Spleen (tissue), 11 donors: ENCODE results near the gene PAK6. TPM values are rescaled to one million over a fixed set of nuclear protein-coding genes. Genes with fewer than 3 reads are reported as not detected.

ENCODE experiments used
- DNase-seq: peaks from one replicate; pipeline ENCODE4 v3.0.0-alpha.2; 2020
- H3K27ac ChIP-seq, 8 donors: fragments of 200-600 bp; sonication (generic) in 7 of 8; 1 replicate in 4 of 8; 2 replicates in 4 of 8; pipeline versions ENCODE4 v1.5.0 to v1.8.0; 2016 to 2021; ENCODE audit warnings: inconsistent platforms in 4 of 8, mild to moderate bottlenecking in 4 of 8, moderate library complexity in 1 of 8
- H3K27me3 ChIP-seq, 7 donors: fragments of 200-600 bp; sonication (generic) in 6 of 7; replicated peaks in 1 of 7; 1 replicate in 4 of 7; 2 replicates in 3 of 7; pipeline versions ENCODE4 v1.5.0 to v1.8.0; 2016 to 2021; ENCODE audit warnings: inconsistent platforms in 3 of 7, mild to moderate bottlenecking in 1 of 7
- H3K36me3 ChIP-seq, 6 donors: fragments of 200-600 bp; sonication (generic) in 5 of 6; 1 replicate in 4 of 6; 2 replicates in 2 of 6; pipeline versions ENCODE4 v1.5.0 to v1.8.0; 2016 to 2021; ENCODE audit warnings: inconsistent platforms in 2 of 6
- H3K4me1 ChIP-seq, 6 donors: fragments of 200-600 bp; sonication (generic) in 5 of 6; 1 replicate in 3 of 6; 2 replicates in 3 of 6; pipeline versions ENCODE4 v1.5.0 to v1.8.0; 2016 to 2021; ENCODE audit warnings: inconsistent platforms in 3 of 6
- H3K4me3 ChIP-seq, 8 donors: fragments of 200-600 bp; sonication (generic) in 7 of 8; 1 replicate in 4 of 8; 2 replicates in 4 of 8; pipeline versions ENCODE4 v1.5.0 to v1.8.0; 2016 to 2021; ENCODE audit warnings: inconsistent platforms in 4 of 8, mild to moderate bottlenecking in 4 of 8, moderate library complexity in 2 of 8
- H3K9me3 ChIP-seq, 8 donors: fragments of 200-600 bp; sonication (generic) in 7 of 8; 1 replicate in 4 of 8; 2 replicates in 4 of 8; pipeline versions ENCODE4 v1.5.0 to v1.8.0; 2016 to 2021; ENCODE audit warnings: inconsistent platforms in 4 of 8
- POLR2A ChIP-seq, 3 donors: fragments of 450-650 bp; IDR thresholded peaks; one replicate each; pipeline ENCODE4 v1.5.1; 2017; ENCODE audit warnings: antibody characterized with exemption in 3 of 3, mild to moderate bottlenecking in 1 of 3
- POLR2AphosphoS5 ChIP-seq, 3 donors: sonication (generic); formaldehyde crosslinking; IDR thresholded peaks; one replicate each; pipeline ENCODE4 v1.5.1; 2017; ENCODE audit warnings: antibody characterized with exemption in 3 of 3
- WGBS, 5 donors: extraction: QIAGEN DNeasy Blood & Tissue Kit in 3 of 5; methylation state at CpG; one replicate each; pipeline versions ENCODE4 v1.1.5 to v1.1.7; 2013 to 2018; 5-methylcytosine and 5-hydroxymethylcytosine counted together
- intact Hi-C: fragments of 100-400 bp; cut with DNase I; formaldehyde crosslinking; loops from one replicate; pipeline ENCODE4 v1.15.0; 2023; ENCODE audit warnings: low total_unique reads
- polyA plus RNA-seq, 3 donors: library from polyadenylated mRNA; stranded (reverse); fragments of 200-250 nt; gene quantifications; one replicate each; pipeline ENCODE4 v1.2.1, GENCODE V29; 2013
- total RNA-seq, 7 donors: library from RNA; depleted of rRNA in 3 of 7; stranded (reverse); fragments of >200 nt in 3 of 7; fragmentation: NEBNext Ultra II Directional in 4 of 7; extraction: Animal tissue kit (Norgen Biotek cat#: 25700) in 4 of 7; gene quantifications; one replicate each; pipeline versions ENCODE4 v1.1.0 to v1.2.1, GENCODE V29; 2016 to 2021
- TF ChIP-seq, protein P1 (sequence below), 11 experiments: fragments of 200-600 bp in 7 of 11; fragments of 450-650 bp in 4 of 11; sonication (generic) in 4 of 11; IDR thresholded peaks in 8 of 11; conservative IDR thresholded peaks in 3 of 11; 1 replicate in 7 of 11; 2 replicates in 4 of 11; pipeline versions ENCODE4 v1.4.0 to v1.8.0; 2016 to 2021; ENCODE audit warnings: antibody characterized with exemption in 11 of 11, inconsistent platforms in 4 of 11, mild to moderate bottlenecking in 1 of 11
- donor health status: healthy with polysubstance abuse.
- donor health status: DM: no; HTN: no; CAD: no; lungs with moderate emphysema.
- donor health status: DM: no; HTN: no; CAD: no.
- donor health status: Bipolar disorder and iron deficiency.
- donor health status: healthy.
- donor health status: DM: no; HTN: no; CAD: no.
- donor health status: DM: yes; HTN: yes; CAD: no.

Gene PAK6
- total and polyA plus RNA-seq, 10 donors = 0.24 to 5.4 (median 1.7) TPM

DNA sequence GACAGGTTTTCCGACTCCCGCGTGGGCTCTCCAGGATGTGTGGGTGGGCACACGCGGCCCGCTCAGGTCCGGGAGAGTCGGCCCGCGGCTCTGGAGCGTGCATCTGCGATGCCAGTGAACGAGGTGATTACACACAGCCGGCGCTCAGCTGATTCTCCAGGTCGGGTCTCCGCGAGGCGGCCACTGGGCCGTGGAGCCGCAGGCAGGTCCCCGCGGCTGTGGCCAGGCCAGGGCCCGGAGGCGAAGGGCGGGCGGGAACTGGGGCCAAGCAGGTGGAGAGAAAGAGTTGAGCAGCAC lies 13.2 kb downstream of the PAK6 start:
- TF ChIP-seq POLR2A (IDR thresholded peaks at IDR 0.05) = no peak
- TF ChIP-seq, protein P1, sequence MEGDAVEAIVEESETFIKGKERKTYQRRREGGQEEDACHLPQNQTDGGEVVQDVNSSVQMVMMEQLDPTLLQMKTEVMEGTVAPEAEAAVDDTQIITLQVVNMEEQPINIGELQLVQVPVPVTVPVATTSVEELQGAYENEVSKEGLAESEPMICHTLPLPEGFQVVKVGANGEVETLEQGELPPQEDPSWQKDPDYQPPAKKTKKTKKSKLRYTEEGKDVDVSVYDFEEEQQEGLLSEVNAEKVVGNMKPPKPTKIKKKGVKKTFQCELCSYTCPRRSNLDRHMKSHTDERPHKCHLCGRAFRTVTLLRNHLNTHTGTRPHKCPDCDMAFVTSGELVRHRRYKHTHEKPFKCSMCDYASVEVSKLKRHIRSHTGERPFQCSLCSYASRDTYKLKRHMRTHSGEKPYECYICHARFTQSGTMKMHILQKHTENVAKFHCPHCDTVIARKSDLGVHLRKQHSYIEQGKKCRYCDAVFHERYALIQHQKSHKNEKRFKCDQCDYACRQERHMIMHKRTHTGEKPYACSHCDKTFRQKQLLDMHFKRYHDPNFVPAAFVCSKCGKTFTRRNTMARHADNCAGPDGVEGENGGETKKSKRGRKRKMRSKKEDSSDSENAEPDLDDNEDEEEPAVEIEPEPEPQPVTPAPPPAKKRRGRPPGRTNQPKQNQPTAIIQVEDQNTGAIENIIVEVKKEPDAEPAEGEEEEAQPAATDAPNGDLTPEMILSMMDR (IDR thresholded peaks at IDR 0.05 in 8 of 11, conservative IDR thresholded peaks at IDR 0.05 in 3 of 11) = no peak
- no peak for TF ChIP-seq POLR2AphosphoS5 (IDR thresholded peaks at IDR 0.05)
- Histone ChIP-seq H3K27me3 (peaks cover 0 to 57% (median 32%) of the 10 kb centered on the region in 7 donors), H3K9me3 (no peaks in the 10 kb centered on the region), H3K4me1 (peaks cover 0 to 22% (median 18%) of the 10 kb centered on the region in 6 donors), H3K27ac (no peak overlapping the region), H3K4me3 (peak overlapping the region in 7 of 8 donors; percentile 37 to 74 (median 49)), H3K36me3 (no peaks in the 10 kb centered on the region)
- WGBS, 5 donors = 40 to 56% (median 48%) methylated on average over 8 to 27 of the region's 27 CpGs
- DNase-seq = no peak
- intact Hi-C loops = no loop called here

DNA sequence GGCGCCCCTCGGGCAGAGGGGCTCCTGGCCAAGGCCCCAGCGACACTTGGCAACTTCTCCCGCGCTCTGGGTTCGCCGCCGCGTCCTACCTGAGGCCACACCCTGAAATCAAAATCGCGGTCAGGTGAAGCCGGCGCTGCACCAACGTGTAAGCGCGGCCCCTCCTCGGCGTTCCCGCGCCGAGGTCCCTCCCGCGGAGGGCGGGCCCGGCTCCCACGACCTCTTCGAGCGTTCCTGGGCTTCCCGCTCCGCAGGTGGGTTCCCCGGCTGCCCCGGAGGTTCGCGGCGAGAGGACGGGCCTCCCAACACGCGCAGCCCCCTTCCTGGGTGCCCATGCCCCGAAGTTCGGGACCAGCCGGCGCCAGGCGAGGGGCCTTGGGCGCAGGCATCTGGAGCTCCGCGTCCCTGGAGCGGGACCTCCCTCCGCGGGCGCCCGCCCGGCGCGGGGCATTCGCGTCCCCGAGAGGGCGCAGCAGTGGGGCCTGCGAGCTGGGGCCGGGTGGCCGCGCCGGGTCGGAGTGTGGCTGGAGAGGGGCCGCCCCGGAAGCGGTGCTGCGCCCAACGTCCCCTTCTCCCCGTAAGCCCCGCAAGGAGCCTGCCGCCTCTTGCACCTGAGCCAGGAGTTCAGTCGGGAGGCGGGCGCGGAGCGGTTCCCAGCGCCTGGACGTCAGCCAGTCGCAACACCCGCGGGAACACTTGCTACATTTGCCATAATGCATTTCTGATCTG lies 13.7 kb downstream of the PAK6 start:
- no peaks in the 10 kb centered on the region for H3K9me3 ChIP-seq
- no peak overlapping the region for H3K27ac ChIP-seq
- no peaks in the 10 kb centered on the region for H3K36me3 ChIP-seq
- intact Hi-C loops = no loop called here
- peak overlapping the region; percentile 27 to 74 (median 48) for H3K4me3 ChIP-seq
- peaks cover 0 to 22% (median 18%) of the 10 kb centered on the region in 6 donors for H3K4me1 ChIP-seq
- 0 to 4% (median 2%) methylated on average over 34 to 82 of the region's 82 CpGs for WGBS, 5 donors
- DNase-seq = peak; percentile 78
- TF ChIP-seq, protein P1 (IDR thresholded peaks at IDR 0.05 in 8 of 11, conservative IDR thresholded peaks at IDR 0.05 in 3 of 11) = no peak
- TF ChIP-seq POLR2AphosphoS5 (IDR thresholded peaks at IDR 0.05) = peak in 2 of 3 donors; percentile 16 to 23
- H3K27me3 ChIP-seq = peaks cover 0 to 57% (median 32%) of the 10 kb centered on the region in 7 donors

DNA sequence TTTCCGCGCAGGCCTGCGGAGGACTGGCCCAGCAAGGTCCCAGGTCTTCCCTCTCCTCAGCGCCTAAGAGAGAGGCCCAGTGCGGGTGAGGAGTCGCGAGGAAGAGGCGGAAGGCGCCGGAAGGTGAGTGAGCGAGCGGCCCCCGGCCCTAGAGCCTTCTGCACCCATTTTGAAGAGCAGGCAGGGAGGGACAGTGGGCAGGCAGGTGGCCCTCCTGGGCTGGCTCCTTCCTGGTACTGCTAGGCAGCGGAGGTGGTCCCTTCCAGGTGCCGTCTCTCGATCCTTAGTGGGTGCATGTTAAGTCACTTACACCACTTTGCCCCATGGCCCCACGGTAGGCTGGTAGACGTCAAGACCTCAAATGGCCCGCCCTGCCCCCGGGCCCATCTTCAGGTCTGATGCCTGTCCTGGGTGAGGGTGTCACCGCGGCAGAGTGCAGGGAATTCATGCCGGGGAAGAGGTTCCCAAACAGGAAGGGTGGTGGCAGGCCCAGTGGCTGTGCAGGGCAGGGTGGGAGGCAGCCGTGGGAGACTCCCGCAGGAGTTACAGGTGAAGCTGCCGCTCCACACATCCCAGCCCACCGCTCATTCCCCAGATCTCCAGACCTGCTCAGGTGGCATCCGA lies 14.4 kb downstream of the PAK6 start:
- no peak for DNase-seq
- peak overlapping the region; percentile 27 to 74 (median 48) for H3K4me3 ChIP-seq
- TF ChIP-seq, protein P1 (IDR thresholded peaks at IDR 0.05 in 8 of 11, conservative IDR thresholded peaks at IDR 0.05 in 3 of 11) = no peak
- no peak for TF ChIP-seq POLR2AphosphoS5 (IDR thresholded peaks at IDR 0.05)
- no peak for TF ChIP-seq POLR2A (IDR thresholded peaks at IDR 0.05)
- no peak overlapping the region for H3K27ac ChIP-seq
- peaks cover 0 to 61% (median 32%) of the 10 kb centered on the region in 7 donors for H3K27me3 ChIP-seq
- intact Hi-C loops = no loop called here
- H3K4me1 ChIP-seq = peaks cover 0 to 22% (median 18%) of the 10 kb centered on the region in 6 donors
- WGBS, 5 donors = 35 to 53% (median 42%) methylated on average over 10 to 28 of the region's 28 CpGs
- no peaks in the 10 kb centered on the region for H3K9me3 ChIP-seq
- no peaks in the 10 kb centered on the region for H3K36me3 ChIP-seq

DNA sequence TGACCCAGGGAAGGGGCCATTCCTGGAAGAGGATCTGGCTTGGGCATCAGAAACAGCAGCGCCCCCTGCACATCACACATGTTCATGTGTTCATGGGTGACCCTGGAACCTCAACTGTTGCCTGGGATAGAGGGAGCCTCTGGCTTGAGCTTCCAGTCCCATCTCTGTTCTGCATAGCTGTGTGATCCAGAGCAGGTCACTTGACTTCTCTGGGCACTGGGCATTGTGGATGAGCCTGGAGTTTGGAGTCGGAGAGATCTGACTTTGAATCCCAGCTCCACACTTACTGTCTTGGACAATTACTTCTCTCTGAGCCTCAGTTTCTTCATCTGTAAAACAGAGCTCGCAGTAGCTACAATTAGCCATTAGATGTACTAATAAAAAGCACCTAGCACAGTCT lies 15.6 kb downstream of the PAK6 start:
- DNase-seq = no peak
- Histone ChIP-seq H3K4me3 (no peak overlapping the region), H3K27me3 (peaks cover 0 to 71% (median 32%) of the 10 kb centered on the region in 7 donors), H3K9me3 (no peaks in the 10 kb centered on the region), H3K27ac (no peak overlapping the region), H3K4me1 (peaks cover 0 to 22% (median 18%) of the 10 kb centered on the region in 6 donors), H3K36me3 (no peaks in the 10 kb centered on the region)
- TF ChIP-seq POLR2A (IDR thresholded peaks at IDR 0.05) (no peak), POLR2AphosphoS5 (IDR thresholded peaks at IDR 0.05) (no peak)
- TF ChIP-seq, protein P1 (IDR thresholded peaks at IDR 0.05 in 8 of 11, conservative IDR thresholded peaks at IDR 0.05 in 3 of 11) = no peak
- intact Hi-C loops = no loop called here
- WGBS, 5 donors = 93 to 98% (median 96%) methylated on average over 3 of the region's 3 CpGs
